Activated T-cell treated with anti-CD3 and anti-CD28 coated beads, Interleukin-2, amount 50 U/mL, for 4 hours (primary cell): ENCODE results near the gene HLCS. TPM values are rescaled to one million over a fixed set of nuclear protein-coding genes. Genes with fewer than 3 reads are reported as not detected.

Source experiments
- ATAC-seq, 2 donors: fragments of 200-7000 bp; cut with Tn5 transposase; one replicate each; pipeline ENCODE4 v1.10.0; 2021
- DNase-seq: peaks from one replicate; pipeline ENCODE4 v3.0.0-alpha.2; 2020
- H3K27me3 Mint-ChIP-seq: one replicate; pipeline ENCODE4 v1.8.0; 2021; ENCODE audit warnings: low read depth, mixed read lengths
- H3K36me3 Mint-ChIP-seq: one replicate; pipeline ENCODE4 v1.8.0; 2022; ENCODE audit warnings: mixed read lengths; ENCODE audit not compliant: insufficient read depth
- H3K4me1 Mint-ChIP-seq: one replicate; pipeline ENCODE4 v1.8.0; 2021; ENCODE audit warnings: low read depth, mixed read lengths
- H3K4me3 Mint-ChIP-seq: one replicate; pipeline ENCODE4 v1.8.0; 2021; ENCODE audit warnings: mild to moderate bottlenecking, moderate library complexity, mixed read lengths
- H3K9me3 Mint-ChIP-seq: one replicate; pipeline ENCODE4 v1.8.0; 2021; ENCODE audit warnings: mixed read lengths
- total RNA-seq, 3 donors: library from RNA; stranded (reverse); gene quantifications; one replicate each; pipeline ENCODE4 v1.2.1, GENCODE V29; 2021

HLCS gene
- total RNA-seq, 3 donors from 2014 or later: 7.1 to 8.6 (median 8.3) TPM

GRCh38 chr21:36918291-36918690 lies 48.2 kb downstream of the HLCS start:
- Mint-ChIP-seq H3K4me3 (no peak overlapping the region), H3K27me3 (no peaks in the 10 kb centered on the region), H3K4me1 (peaks cover 8% of the 10 kb centered on the region), H3K36me3 (peaks cover 7% of the 10 kb centered on the region), H3K9me3 (no peaks in the 10 kb centered on the region)
- DNase-seq (no peak), ATAC-seq (no peak)

GRCh38 chr21:36917471-36918158 lies 48.9 kb downstream of the HLCS start:
- H3K9me3 Mint-ChIP-seq: no peaks in the 10 kb centered on the region
- H3K4me3 Mint-ChIP-seq: no peak overlapping the region
- peaks cover 6% of the 10 kb centered on the region for H3K4me1 Mint-ChIP-seq
- DNase-seq (no peak), ATAC-seq (no peak)
- no peaks in the 10 kb centered on the region for H3K27me3 Mint-ChIP-seq
- H3K36me3 Mint-ChIP-seq: peaks cover 7% of the 10 kb centered on the region

- Mint-ChIP-seq H3K27me3 (no peaks in the 10 kb centered on the region), H3K4me1 (peaks cover 8% of the 10 kb centered on the region), H3K9me3 (no peaks in the 10 kb centered on the region), H3K36me3 (peaks cover 7% of the 10 kb centered on the region), H3K4me3 (no peak overlapping the region)
- no peak for ATAC-seq
- DNase-seq: no peak
These were observed 49.8 kb downstream of the HLCS start for GRCh38 chr21:36916718-36917117.

GRCh38 chr21:36915696-36916245 lies 50.7 kb downstream of the HLCS start:
- H3K9me3 Mint-ChIP-seq: no peaks in the 10 kb centered on the region
- H3K27me3 Mint-ChIP-seq: no peaks in the 10 kb centered on the region
- ATAC-seq (no peak), DNase-seq (no peak)
- peaks cover 12% of the 10 kb centered on the region for H3K4me1 Mint-ChIP-seq
- peaks cover 7% of the 10 kb centered on the region for H3K36me3 Mint-ChIP-seq
- H3K4me3 Mint-ChIP-seq: no peak overlapping the region

- DNase-seq (no peak), ATAC-seq (no peak)
- no peak overlapping the region for H3K4me3 Mint-ChIP-seq
- no peaks in the 10 kb centered on the region for H3K27me3 Mint-ChIP-seq
- no peaks in the 10 kb centered on the region for H3K9me3 Mint-ChIP-seq
- H3K36me3 Mint-ChIP-seq: peaks cover 6% of the 10 kb centered on the region
- peaks cover 17% of the 10 kb centered on the region for H3K4me1 Mint-ChIP-seq
These were observed 51.3 kb downstream of the HLCS start for GRCh38 chr21:36915014-36915695.

- ATAC-seq (no peak), DNase-seq (no peak)
- H3K27me3 Mint-ChIP-seq: no peaks in the 10 kb centered on the region
- H3K9me3 Mint-ChIP-seq: no peaks in the 10 kb centered on the region
- peaks cover 24% of the 10 kb centered on the region for H3K4me1 Mint-ChIP-seq
- no peak overlapping the region for H3K4me3 Mint-ChIP-seq
- H3K36me3 Mint-ChIP-seq: peaks cover 6% of the 10 kb centered on the region
These were observed 52.0 kb downstream of the HLCS start for GRCh38 chr21:36914244-36915013.

GRCh38 chr21:36913247-36914169 lies 53.0 kb downstream of the HLCS start:
- H3K9me3 Mint-ChIP-seq: no peaks in the 10 kb centered on the region
- H3K4me3 Mint-ChIP-seq: no peak overlapping the region
- H3K27me3 Mint-ChIP-seq: no peaks in the 10 kb centered on the region
- no peak for DNase-seq
- no peak for ATAC-seq
- H3K36me3 Mint-ChIP-seq: peaks cover 3% of the 10 kb centered on the region
- H3K4me1 Mint-ChIP-seq: peaks cover 30% of the 10 kb centered on the region

- Mint-ChIP-seq H3K27me3 (no peaks in the 10 kb centered on the region), H3K4me1 (peaks cover 24% of the 10 kb centered on the region), H3K9me3 (no peaks in the 10 kb centered on the region), H3K4me3 (no peak overlapping the region), H3K36me3 (no peaks in the 10 kb centered on the region)
- no peak for DNase-seq
- ATAC-seq: no peak
These were observed 55.7 kb downstream of the HLCS start for GRCh38 chr21:36910581-36911307.

- Mint-ChIP-seq H3K4me3 (peak overlapping the region; percentile 16), H3K36me3 (no peaks in the 10 kb centered on the region), H3K9me3 (no peaks in the 10 kb centered on the region), H3K27me3 (no peaks in the 10 kb centered on the region), H3K4me1 (peaks cover 24% of the 10 kb centered on the region)
- ATAC-seq: peak; percentile 83
- DNase-seq: no peak
These were observed 56.4 kb downstream of the HLCS start for GRCh38 chr21:36909901-36910561.

- Mint-ChIP-seq H3K9me3 (no peaks in the 10 kb centered on the region), H3K27me3 (no peaks in the 10 kb centered on the region), H3K4me1 (peaks cover 27% of the 10 kb centered on the region), H3K36me3 (no peaks in the 10 kb centered on the region), H3K4me3 (no peak overlapping the region)
- peak; percentile 48 to 53 for ATAC-seq
- DNase-seq: no peak
These were observed 57.0 kb downstream of the HLCS start for GRCh38 chr21:36909423-36909822.

- Mint-ChIP-seq H3K36me3 (no peaks in the 10 kb centered on the region), H3K4me3 (no peak overlapping the region), H3K27me3 (no peaks in the 10 kb centered on the region), H3K4me1 (peaks cover 30% of the 10 kb centered on the region), H3K9me3 (no peaks in the 10 kb centered on the region)
- ATAC-seq: no peak
- DNase-seq: no peak
These were observed 58.1 kb downstream of the HLCS start for GRCh38 chr21:36908260-36908908.

- ATAC-seq (peak; percentile 53 to 72), DNase-seq (no peak)
- H3K27me3 Mint-ChIP-seq: no peaks in the 10 kb centered on the region
- H3K9me3 Mint-ChIP-seq: no peaks in the 10 kb centered on the region
- peaks cover 10% of the 10 kb centered on the region for H3K4me1 Mint-ChIP-seq
- no peak overlapping the region for H3K4me3 Mint-ChIP-seq
- peaks cover 5% of the 10 kb centered on the region for H3K36me3 Mint-ChIP-seq
These were observed 62.3 kb downstream of the HLCS start for GRCh38 chr21:36904093-36904666.
